ENCODE results near the gene TOMM7. TPM values are rescaled to one million over a fixed set of nuclear protein-coding genes. Genes with fewer than 3 reads are reported as not detected.
A peak's percentile ranks its signal among the peaks of the same experiment; 100 is the strongest.

Gene TOMM7
- total RNA-seq, 1 donor from 2014 or later: 324 TPM

DNA sequence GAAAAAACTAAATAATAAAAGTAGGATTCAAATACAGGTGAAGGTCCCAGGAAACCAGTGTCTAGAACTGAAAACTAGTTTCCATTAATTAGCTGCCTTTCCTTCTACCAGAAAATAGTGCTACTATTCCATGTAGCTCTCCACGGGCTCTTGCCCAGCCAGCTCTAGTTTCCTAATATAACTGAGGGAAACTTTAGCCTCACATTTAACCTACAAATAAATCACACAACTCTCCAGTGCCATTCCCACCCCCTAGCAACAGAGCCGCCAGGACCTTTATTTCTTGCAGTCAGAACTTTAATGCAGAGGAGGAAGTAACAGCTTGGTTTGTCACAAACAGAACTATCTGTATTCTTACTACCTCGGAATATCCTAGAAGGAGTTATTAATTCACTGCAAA lies 10.3 kb downstream of the TOMM7 start:
- TF ChIP-seq, protein P1, sequence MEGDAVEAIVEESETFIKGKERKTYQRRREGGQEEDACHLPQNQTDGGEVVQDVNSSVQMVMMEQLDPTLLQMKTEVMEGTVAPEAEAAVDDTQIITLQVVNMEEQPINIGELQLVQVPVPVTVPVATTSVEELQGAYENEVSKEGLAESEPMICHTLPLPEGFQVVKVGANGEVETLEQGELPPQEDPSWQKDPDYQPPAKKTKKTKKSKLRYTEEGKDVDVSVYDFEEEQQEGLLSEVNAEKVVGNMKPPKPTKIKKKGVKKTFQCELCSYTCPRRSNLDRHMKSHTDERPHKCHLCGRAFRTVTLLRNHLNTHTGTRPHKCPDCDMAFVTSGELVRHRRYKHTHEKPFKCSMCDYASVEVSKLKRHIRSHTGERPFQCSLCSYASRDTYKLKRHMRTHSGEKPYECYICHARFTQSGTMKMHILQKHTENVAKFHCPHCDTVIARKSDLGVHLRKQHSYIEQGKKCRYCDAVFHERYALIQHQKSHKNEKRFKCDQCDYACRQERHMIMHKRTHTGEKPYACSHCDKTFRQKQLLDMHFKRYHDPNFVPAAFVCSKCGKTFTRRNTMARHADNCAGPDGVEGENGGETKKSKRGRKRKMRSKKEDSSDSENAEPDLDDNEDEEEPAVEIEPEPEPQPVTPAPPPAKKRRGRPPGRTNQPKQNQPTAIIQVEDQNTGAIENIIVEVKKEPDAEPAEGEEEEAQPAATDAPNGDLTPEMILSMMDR (IDR thresholded peaks at IDR 0.05): no peak
- no peak overlapping the region for H3K27ac Mint-ChIP-seq
- ATAC-seq (ENCODE audit: low read depth): no peak
- ChIA-PET POLR2A (interaction anchor here (0.5 to 1.4 kb wide), 2 partner anchors 10 to 46 kb away, joined by 3 to 5 read pairs; partner anchors contain the start of gene TOMM7), CTCF (interaction anchor here (1.5 kb wide), 1 partner anchor 30 kb away, joined by 5 read pairs; no protein-coding TSS in a partner anchor)
- DNase-seq: no peak
- H3K4me1 Mint-ChIP-seq: peaks cover 8% of the 10 kb centered on the region
- H3K27me3 Mint-ChIP-seq: no peaks in the 10 kb centered on the region
- intact Hi-C loops (cut with micrococcal nuclease): no loop called here
- no peaks in the 10 kb centered on the region for H3K9me3 Mint-ChIP-seq
- H3K4me3 Mint-ChIP-seq: no peak overlapping the region
- peaks cover 61% of the 10 kb centered on the region for H3K36me3 Mint-ChIP-seq (ENCODE audit: low read depth)

DNA sequence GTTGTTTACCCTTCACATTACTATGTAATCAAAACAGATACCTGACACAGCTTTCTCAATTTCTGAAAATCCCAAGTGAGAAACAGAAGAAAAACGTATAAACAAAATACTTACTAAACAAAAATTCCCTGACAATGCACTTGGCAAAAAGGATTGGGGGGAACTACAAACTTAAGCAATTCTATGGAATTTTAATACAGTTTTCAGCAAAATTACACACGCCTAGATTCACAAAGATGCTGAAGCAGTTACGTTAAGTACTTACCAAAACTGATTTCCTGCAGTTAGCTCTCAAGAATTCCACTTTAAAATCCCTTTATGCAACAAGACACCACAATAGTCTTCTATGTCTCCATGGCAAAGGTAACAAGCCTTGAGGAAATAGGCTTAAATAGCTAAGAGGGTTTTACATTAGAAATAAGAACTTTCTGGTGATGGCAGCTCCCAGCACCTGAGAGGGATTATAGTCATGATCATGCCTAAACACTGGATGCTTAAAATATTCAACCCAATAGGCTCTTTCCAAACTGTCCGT lies 10.8 kb downstream of the TOMM7 start:
- ChIA-PET POLR2A (interaction anchor here (0.5 to 1.4 kb wide), 2 partner anchors 11 to 46 kb away, joined by 3 to 5 read pairs; partner anchors contain the start of gene TOMM7), CTCF (interaction anchor here (1.5 kb wide), 1 partner anchor 29 kb away, joined by 5 read pairs; no protein-coding TSS in a partner anchor)
- intact Hi-C loops (cut with micrococcal nuclease): no loop called here
- no peak for ATAC-seq (ENCODE audit: low read depth)
- H3K36me3 Mint-ChIP-seq (ENCODE audit: low read depth): peaks cover 56% of the 10 kb centered on the region
- no peak for DNase-seq
- H3K9me3 Mint-ChIP-seq: no peaks in the 10 kb centered on the region
- H3K4me3 Mint-ChIP-seq: no peak overlapping the region
- no peak overlapping the region for H3K27ac Mint-ChIP-seq
- TF ChIP-seq, protein P1 (IDR thresholded peaks at IDR 0.05): no peak
- H3K27me3 Mint-ChIP-seq: no peaks in the 10 kb centered on the region
- H3K4me1 Mint-ChIP-seq: peaks cover 8% of the 10 kb centered on the region

DNA sequence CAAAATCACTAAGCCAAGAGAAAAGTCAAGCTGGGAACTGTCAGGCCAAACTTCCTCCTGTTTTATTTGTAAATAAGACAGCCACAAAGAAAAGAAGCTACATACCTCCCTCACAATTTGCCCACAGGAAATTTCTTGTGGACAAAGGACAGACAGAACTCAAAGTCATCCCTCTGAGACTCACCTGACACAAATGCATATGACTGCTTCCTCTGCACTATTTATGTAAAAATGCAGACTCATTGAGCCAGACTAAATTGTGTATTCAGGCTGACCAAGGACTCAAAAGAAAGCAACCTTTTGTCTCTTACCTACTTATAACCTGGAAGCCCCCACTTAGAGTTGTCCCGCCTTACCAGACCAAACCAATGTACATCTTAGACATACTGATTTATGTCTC lies 11.8 kb downstream of the TOMM7 start:
- DNase-seq: no peak
- ATAC-seq (ENCODE audit: low read depth): no peak
- intact Hi-C loops (cut with micrococcal nuclease): no loop called here
- ChIA-PET CTCF (no interaction called here), POLR2A (no interaction called here)
- Mint-ChIP-seq H3K9me3 (no peaks in the 10 kb centered on the region), H3K4me3 (no peak overlapping the region), H3K4me1 (peaks cover 4% of the 10 kb centered on the region), H3K27me3 (no peaks in the 10 kb centered on the region), H3K36me3 (ENCODE audit: low read depth) (peaks cover 48% of the 10 kb centered on the region), H3K27ac (peak overlapping the region; percentile 0)
- TF ChIP-seq, protein P1 (IDR thresholded peaks at IDR 0.05): no peak

DNA sequence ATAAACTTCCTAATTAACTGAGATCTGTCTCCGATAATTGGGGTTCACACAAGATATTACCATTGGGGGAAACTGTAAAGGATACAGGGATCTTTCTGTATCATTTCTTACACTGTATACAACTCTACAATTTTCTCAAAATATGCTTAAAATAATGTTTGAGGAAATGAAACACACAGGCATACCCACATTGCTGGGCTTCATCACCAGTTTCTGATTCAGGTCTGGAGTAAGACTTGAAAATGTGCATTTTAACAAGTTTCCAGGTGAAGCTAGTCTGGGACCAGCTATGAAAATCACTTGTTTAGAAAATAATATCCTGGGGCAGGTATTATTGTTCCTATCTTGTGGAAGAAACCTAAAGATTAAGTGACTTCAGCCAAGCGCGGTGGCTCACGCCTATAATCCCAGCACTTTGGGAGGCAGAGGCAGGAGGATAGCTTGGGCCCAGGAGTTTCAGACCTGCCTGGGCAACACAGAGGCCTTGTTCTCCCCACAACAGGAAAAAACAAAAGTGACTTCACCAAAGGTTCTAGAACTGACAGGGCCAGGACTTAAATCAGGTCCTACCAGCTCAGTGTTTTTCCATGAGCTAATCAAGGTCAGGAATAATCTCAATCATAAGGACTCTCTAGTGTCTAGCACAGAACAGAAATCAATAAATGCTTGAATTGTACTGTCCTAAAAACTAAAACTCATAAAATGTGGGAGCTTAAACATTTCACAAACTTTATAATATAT lies 12.6 kb downstream of the TOMM7 start:
- no peak overlapping the region for H3K27ac Mint-ChIP-seq
- H3K4me1 Mint-ChIP-seq: peaks cover 4% of the 10 kb centered on the region
- ChIA-PET POLR2A (no interaction called here), CTCF (no interaction called here)
- TF ChIP-seq, protein P1 (IDR thresholded peaks at IDR 0.05): no peak
- intact Hi-C loops (cut with micrococcal nuclease): no loop called here
- no peaks in the 10 kb centered on the region for H3K27me3 Mint-ChIP-seq
- H3K9me3 Mint-ChIP-seq: no peaks in the 10 kb centered on the region
- no peak for DNase-seq
- no peak overlapping the region for H3K4me3 Mint-ChIP-seq
- no peak for ATAC-seq (ENCODE audit: low read depth)
- H3K36me3 Mint-ChIP-seq (ENCODE audit: low read depth): peaks cover 41% of the 10 kb centered on the region

DNA sequence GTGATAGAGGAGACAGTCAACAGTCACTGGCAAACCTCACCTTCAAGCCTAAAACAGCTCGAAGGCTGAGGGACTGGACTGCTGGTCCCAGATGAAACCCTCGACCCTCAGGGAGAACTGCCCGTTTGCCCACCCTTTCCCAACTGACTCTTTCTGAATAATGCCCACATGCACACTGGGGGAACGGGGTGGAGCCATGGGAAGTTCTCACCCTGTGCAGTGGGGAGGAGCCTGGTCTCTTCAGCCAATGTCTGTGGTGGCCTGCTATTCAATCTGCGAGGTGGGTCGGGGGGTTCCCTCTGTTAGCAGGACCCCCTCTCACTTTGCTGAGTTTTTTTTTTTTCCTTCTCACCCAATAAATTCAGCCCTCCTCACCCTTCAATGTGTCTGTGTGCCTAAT lies 14.5 kb downstream of the TOMM7 start:
- Mint-ChIP-seq H3K27me3 (peaks cover 3% of the 10 kb centered on the region), H3K9me3 (no peaks in the 10 kb centered on the region), H3K4me1 (peaks cover 4% of the 10 kb centered on the region), H3K36me3 (ENCODE audit: low read depth) (peaks cover 24% of the 10 kb centered on the region), H3K4me3 (no peak overlapping the region), H3K27ac (no peak overlapping the region)
- ChIA-PET CTCF (no interaction called here), POLR2A (interaction anchor here (0.7 kb wide), 1 partner anchor 308 kb away, joined by 5 read pairs; no protein-coding TSS in a partner anchor)
- DNase-seq: no peak
- TF ChIP-seq, protein P1 (IDR thresholded peaks at IDR 0.05): no peak
- intact Hi-C loops (cut with micrococcal nuclease): no loop called here
- ATAC-seq (ENCODE audit: low read depth): no peak
